Pons (tissue), 1 donor: ENCODE results near the gene IFITM1.

Source experiments
- DNase-seq: peaks from one replicate; pipeline ENCODE4 v3.0.0-alpha.2; 2016; ENCODE audit warnings: low spot score

The IFITM1 gene

GRCh38 chr11:313787-314553 lies at the start of gene IFITM1:
IFITM1 (plus strand) TSS chr11:314040; CDS start chr11:314171, 131 bp downstream.
- no peak for DNase-seq

- DNase-seq = peak; percentile 7
These were observed 47.0 kb upstream of the IFITM1 start for GRCh38 chr11:266676-267439.

GRCh38 chr11:267491-267994 lies 46.3 kb upstream of the IFITM1 start:
- no peak for DNase-seq

GRCh38 chr11:268716-269145 lies 45.1 kb upstream of the IFITM1 start:
- DNase-seq = peak; percentile 62

- peak; percentile 80 for DNase-seq
These were observed 44.5 kb upstream of the IFITM1 start for GRCh38 chr11:269146-269890.

GRCh38 chr11:270451-271318 lies 43.2 kb upstream of the IFITM1 start:
- DNase-seq = no peak

- no peak for DNase-seq
These were observed 42.5 kb upstream of the IFITM1 start for GRCh38 chr11:271319-271715.

- no peak for DNase-seq
These were observed 41.5 kb upstream of the IFITM1 start for GRCh38 chr11:272195-272930.

- DNase-seq = no peak
These were observed 41.0 kb upstream of the IFITM1 start for GRCh38 chr11:272931-273198.

GRCh38 chr11:276219-276618 lies 37.6 kb upstream of the IFITM1 start:
- no peak for DNase-seq

- DNase-seq = no peak
These were observed 35.6 kb upstream of the IFITM1 start, which contains the start of gene NLRP6 for GRCh38 chr11:278001-278951. NLRP6 (plus strand) TSS chr11:278407; CDS start chr11:278570, 163 bp downstream.

GRCh38 chr11:279040-279965 lies 34.5 kb upstream of the IFITM1 start:
- no peak for DNase-seq

GRCh38 chr11:279966-280705 lies 33.7 kb upstream of the IFITM1 start:
- no peak for DNase-seq

- DNase-seq = no peak
These were observed 32.9 kb upstream of the IFITM1 start for GRCh38 chr11:280706-281485.

GRCh38 chr11:281486-282161 lies 32.2 kb upstream of the IFITM1 start:
- no peak for DNase-seq

GRCh38 chr11:282171-282570 lies 31.7 kb upstream of the IFITM1 start:
- no peak for DNase-seq
